Embryonic facial prominence (tissue), 1 donor: Measurements from ENCODE around the gene TRAF7.

Source experiments
- DNase-seq: peaks from one replicate; pipeline ENCODE4 v3.0.0-alpha.2; 2016; ENCODE audit errors: extremely low spot score

Gene TRAF7

GRCh38 chr16:2165861-2166260 lies 10.3 kb downstream of the TRAF7 start:
- DNase-seq: no peak

GRCh38 chr16:2166263-2167067 lies 10.9 kb downstream of the TRAF7 start:
- no peak for DNase-seq

- DNase-seq: no peak
Observed at GRCh38 chr16:2167068-2167638, 11.6 kb downstream of the TRAF7 start.

- DNase-seq: no peak
Observed at GRCh38 chr16:2170080-2170479, 14.5 kb downstream of the TRAF7 start.

- no peak for DNase-seq
Observed at GRCh38 chr16:2170587-2171435, 15.2 kb downstream of the TRAF7 start.

- no peak for DNase-seq
Observed at GRCh38 chr16:2171601-2172178, 16.1 kb downstream of the TRAF7 start.

GRCh38 chr16:2172688-2173335 lies 17.2 kb downstream of the TRAF7 start:
- no peak for DNase-seq

GRCh38 chr16:2173366-2173765 lies 17.8 kb downstream of the TRAF7 start:
- no peak for DNase-seq

GRCh38 chr16:2173916-2174315 lies 18.3 kb downstream of the TRAF7 start:
- DNase-seq: no peak

GRCh38 chr16:2174396-2175131 lies 19.0 kb downstream of the TRAF7 start:
- DNase-seq: no peak

- DNase-seq: no peak
Observed at GRCh38 chr16:2175454-2175853, 19.9 kb downstream of the TRAF7 start.

GRCh38 chr16:2176047-2176446 lies 20.5 kb downstream of the TRAF7 start:
- no peak for DNase-seq

GRCh38 chr16:2177101-2177500 lies 21.5 kb downstream of the TRAF7 start:
- DNase-seq: no peak

GRCh38 chr16:2177561-2177960 lies 22.0 kb downstream of the TRAF7 start:
- DNase-seq: no peak

GRCh38 chr16:2178321-2179106 lies 22.9 kb downstream of the TRAF7 start:
- DNase-seq: no peak

GRCh38 chr16:2179107-2179501 lies 23.5 kb downstream of the TRAF7 start:
- no peak for DNase-seq

- DNase-seq: no peak
Observed at GRCh38 chr16:2179576-2179975, 24.0 kb downstream of the TRAF7 start.

GRCh38 chr16:2180461-2180860 lies 24.9 kb downstream of the TRAF7 start:
- no peak for DNase-seq

- no peak for DNase-seq
Observed at GRCh38 chr16:2180962-2181923, 25.7 kb downstream of the TRAF7 start.
